GM18502 (cell line): ENCODE results near the gene SLC7A7.
"Not testable (repeated sequence)": the region's sequence is repeated elsewhere in the genome, so short reads cannot be mapped to it uniquely, and the experiment has no call there.

Source experiments
- ATAC-seq: cut with Tn5 transposase; IDR thresholded peaks from one replicate; pipeline ENCODE4 v1.9.1; 2021; ENCODE audit warnings: mild to moderate bottlenecking; ENCODE audit not compliant: unreplicated experiment, poor library complexity

Gene SLC7A7

DNA sequence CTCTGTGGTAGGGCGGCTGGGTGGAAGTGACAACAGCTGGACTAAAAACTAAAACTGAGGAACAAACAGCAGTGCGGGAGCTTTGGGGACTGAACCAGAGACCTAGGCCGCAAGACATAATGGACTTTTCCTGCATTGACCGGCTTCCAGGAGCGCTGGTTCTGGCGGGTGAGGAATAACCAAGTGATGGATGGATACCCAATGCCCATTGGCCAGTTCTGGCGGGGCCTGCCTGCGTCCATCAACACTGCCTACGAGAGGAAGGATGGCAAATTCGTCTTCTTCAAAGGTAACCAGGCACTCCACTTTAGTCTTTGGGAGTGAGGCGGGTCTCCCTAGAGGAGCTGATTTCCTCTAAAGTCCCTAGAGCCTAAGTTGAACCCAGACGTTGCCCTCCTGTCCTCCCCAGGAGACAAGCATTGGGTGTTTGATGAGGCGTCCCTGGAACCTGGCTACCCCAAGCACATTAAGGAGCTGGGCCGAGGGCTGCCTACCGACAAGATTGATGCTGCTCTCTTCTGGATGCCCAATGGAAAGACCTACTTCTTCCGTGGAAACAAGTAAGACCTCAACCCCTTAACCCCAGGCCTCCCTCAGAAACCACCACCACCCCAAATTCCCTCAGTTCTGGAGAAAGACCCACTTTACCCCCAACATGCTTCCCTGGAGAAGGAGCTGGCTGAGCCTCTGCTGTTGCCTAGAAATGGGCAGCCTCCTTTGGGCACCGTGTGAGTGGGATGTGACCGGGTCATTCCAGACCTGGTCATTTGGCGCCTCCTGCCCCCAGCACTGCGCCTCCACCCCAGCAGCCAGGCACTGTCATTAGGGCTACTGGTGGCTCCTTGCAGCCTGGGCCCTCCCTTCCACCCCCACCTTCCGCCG, 29.2 kb upstream of the SLC7A7 start:
- ATAC-seq = no peak

DNA sequence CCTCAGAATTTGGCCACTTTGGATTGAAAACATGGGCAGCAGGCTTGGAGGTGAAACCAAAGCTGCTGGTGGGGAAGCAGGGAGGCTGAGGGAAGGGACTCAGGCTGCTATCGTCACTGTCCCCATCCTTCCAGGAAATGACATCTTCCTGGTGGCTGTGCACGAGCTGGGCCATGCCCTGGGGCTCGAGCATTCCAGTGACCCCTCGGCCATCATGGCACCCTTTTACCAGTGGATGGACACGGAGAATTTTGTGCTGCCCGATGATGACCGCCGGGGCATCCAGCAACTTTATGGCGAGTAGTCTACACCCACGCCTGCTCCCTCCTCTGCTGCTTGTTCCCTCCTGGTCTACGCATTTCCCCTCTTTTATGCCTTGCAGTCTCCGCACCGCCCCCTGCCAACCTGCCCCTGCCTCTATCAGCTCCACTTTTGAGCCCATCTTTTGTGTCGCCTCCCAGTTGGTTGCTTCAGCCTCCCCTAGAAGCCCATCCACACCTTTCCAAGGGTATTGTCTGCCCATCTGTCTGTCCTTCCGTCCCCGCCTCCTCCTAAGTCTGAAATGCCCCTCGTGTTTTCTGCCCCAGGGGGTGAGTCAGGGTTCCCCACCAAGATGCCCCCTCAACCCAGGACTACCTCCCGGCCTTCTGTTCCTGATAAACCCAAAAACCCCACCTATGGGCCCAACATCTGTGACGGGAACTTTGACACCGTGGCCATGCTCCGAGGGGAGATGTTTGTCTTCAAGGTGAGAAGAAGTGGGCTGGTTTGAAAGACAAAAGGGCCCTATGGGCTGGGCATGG, 28.1 kb upstream of the SLC7A7 start:
- ATAC-seq = no peak

DNA sequence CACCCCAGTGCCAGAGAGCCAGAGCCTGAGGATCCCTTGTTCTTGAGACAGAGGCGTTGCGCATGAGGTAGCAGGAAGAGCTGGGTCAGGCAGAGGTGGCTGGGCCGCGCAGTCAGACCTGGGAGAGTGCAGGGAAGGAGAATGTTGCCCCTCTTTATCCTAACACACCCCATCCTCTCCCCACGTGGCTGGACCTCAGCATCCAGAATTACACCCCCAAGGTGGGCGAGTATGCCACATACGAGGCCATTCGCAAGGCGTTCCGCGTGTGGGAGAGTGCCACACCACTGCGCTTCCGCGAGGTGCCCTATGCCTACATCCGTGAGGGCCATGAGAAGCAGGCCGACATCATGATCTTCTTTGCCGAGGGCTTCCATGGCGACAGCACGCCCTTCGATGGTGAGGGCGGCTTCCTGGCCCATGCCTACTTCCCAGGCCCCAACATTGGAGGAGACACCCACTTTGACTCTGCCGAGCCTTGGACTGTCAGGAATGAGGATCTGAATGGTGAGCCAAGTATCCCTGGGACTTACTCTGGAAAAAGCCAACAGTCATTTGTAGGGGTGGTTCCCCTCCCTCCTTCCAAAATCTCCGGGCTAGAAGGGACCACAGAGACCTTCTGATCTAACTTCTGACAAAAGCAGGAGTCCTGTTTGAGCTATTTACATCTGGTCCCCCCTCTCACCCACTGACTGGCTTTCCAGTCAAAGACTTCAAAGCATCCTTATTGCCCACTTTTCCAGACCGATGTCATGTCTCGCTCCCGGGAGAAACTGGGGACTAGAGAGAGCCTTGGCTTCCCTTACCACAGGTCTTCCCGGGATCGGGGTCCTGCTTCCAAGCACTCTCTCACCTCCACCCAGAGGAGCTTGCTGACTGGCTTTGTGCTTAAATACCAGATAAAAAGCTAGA, 27.2 kb upstream of the SLC7A7 start:
- no peak for ATAC-seq

DNA sequence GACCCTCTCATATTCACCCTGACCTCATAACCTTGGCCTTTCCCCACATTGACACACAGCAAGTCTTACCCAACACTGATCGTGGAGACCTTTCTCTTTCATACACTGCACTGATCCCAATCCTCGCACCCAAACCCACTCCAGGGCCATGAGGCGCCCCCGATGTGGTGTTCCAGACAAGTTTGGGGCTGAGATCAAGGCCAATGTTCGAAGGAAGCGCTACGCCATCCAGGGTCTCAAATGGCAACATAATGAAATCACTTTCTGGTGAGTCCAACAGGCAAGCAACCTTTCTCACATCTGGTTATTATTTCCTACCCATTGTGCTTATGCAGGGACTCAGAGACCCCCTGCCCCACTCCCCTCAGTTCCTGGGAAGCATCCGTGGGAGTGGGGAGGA, 26.5 kb upstream of the SLC7A7 start:
- ATAC-seq = no peak

DNA sequence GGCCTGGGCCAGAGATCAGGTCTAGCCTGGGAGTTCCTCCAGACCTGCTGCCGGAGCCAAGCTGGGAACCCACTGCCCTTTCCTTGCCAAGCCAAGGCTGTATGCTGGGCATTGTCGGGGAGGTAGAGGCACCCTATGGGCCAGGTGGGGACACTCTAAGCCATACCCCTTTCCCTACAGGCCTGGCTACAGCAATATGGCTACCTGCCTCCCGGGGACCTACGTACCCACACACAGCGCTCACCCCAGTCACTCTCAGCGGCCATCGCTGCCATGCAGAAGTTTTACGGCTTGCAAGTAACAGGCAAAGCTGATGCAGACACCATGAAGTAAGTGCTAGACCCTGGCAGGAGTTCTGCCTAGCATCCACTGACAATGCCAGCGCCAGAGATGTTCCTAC, 26.1 kb upstream of the SLC7A7 start:
- ATAC-seq = no peak

DNA sequence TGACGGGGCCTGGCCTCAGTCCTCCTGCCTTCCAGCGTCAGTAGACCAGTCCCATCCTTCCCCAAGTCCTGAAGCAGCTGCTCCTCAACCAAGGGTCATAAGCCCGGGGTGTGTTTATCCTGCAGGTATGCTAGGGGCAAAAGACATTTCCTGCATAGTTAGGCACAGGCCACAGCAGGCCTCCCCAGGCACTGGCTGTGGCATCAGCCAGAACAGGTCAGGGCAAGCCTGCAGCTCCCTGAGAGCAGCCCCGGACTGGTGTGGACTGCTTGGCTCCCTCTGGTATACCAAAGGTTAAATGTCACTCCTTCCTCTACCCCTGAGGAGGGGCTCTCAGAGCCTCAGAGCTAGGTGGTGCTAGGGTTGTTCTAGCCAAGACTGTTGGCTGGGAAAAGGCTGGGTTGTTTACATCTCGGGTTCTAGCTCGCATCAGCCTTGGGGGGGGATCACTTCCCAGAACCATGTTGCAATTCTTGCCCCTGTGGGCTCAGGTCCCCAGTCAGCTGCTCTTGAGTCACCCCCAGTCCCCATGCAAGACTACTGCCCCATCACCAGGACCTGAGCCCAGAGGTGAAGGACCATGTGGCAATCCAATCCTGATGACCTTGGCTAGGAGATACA, 24.0 kb upstream of the SLC7A7 start:
- ATAC-seq = no peak

DNA sequence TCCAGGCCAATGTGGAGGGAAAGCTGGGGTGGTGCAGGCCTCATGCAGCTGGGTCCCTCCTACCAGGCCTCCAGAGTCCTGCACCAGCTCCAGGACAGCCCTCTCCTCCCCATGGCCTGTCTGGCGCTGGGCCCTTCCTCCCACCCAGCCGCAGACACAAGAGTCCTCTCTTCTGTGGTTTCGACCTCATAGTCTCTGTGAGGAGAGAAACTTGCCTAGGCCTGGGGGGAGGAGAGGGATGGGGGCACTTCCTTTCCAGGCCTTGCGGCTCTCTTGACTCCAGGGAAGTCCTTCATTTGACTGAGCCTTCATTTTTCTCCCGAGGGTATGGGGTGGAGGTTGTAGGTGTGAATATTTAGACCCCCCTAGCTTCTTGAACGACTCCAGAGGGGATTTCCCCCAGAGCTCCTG, 23.4 kb upstream of the SLC7A7 start:
- ATAC-seq = peak; percentile 49

DNA sequence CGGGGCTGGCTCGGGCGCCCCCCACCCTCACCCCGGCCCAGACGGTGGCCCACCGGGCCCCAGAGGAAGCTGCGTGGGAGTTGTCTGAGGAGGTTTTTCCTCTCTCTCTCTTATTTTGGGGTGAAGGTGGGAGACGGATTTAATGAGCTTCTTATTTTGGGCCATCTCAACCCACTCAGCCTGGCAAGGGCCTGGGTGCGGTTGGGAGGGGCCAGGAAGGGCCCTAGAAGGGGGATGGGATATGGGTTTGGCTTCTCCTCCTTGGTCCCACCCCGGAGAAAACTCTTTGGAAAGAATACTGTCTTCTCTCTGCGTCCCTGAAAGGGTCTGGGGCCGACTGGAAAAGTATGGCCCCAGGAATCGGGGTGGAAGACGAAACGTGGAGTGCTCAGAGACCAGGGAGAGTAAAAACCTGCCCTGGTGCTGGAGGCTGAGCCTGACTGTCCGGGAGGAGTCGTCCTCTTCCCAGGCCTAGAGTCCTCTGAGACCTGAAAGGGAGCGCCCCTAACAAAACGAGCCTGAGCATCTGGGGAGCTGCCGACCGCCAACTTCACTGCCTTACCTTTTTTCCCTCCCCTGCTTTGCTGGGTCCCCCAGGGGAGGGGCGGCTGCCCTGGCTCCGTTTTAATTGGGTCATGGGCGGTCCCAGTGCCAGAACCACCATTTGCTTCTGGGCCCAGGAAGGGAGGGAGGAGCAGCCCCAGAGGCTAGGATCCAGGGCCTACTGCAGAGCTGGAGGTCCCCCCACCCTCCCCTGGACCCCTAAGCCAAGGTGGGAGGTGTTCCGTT, 22.7 kb upstream of the SLC7A7 start:
- no peak for ATAC-seq

DNA sequence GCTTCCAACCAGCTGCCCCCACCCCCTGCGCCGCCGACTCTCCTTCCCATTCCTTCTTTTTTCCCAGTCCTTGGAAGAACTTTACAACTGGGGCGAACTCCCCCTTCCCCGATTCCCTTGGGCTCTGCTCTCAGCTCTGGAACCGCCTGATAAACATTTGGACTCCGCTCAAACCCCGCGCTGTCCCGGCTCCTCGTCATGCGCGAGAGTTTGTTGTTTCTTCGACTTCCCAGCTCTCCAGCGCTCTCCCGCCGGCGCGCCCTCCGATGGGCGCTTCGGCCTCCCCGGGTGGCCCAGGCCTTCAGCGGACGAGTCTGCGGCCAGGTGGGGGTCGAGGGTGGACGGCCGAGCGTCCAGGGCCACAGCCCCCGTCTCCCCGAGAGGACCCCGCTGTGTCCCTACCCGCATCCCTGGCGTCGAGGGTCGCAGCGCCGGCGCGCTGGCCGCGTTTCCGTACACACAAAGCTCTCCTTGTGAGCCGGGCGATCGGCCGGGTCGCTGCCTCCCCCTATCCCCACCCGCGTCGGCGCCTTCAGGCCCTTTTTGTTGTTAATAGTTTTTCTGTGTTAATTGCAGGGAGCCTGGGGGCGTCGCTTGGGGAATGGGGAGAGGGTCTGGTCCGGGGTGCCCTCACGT, 22.0 kb upstream of the SLC7A7 start:
- no peak for ATAC-seq

DNA sequence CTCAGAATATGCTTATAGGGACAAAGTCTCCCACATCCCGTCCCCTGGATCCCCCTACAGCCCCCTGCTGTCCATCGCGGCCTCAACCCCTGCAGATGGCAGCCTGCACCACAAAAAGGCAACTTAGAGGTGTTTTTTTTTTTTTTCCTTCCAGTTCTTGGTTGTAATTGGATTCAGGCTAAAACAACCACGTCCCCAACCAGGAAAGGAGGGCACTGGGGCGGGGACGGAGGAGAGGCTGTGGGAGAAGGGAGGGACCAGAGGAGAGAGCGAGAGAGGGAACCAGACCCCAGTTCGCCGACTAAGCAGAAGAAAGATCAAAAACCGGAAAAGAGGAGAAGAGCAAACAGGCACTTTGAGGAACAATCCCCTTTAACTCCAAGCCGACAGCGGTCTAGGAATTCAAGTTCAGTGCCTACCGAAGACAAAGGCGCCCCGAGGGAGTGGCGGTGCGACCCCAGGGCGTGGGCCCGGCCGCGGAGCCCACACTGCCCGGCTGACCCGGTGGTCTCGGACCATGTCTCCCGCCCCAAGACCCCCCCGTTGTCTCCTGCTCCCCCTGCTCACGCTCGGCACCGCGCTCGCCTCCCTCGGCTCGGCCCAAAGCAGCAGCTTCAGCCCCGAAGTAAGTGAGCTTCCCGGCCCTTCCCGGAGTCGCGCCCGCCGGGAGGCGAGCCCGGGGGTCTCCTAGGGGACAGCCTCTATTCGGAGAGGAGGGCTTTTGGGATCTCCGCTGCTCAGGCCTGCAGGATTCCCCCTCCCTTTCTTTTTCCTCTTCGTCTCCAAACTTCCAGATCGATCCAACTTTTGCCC, 21.3 kb upstream of the SLC7A7 start, which contains the start of gene MMP14:
MMP14 (plus strand) TSS at position 285 of the 813 bp plus-strand sequence; CDS start at position 518, 233 bp downstream.
- no peak for ATAC-seq

DNA sequence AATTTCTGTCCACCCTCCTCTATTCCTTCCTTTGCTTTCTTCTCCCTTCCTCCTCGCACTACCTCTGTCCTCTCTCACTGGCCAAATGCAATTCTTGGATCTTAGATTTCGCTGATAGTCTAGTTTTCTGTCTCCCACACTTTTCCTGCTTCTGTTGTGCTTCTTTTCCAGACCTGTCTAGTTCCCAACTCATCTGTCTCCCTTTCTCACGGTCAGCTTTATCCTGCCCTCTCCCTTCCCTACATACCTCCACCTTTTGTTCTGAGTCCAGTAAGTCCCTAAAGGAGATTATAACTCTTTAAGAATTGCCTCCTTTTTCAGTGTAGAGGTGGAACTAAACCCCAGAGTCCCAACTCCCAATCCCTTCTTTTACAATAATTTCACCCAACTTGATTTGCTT, 20.3 kb upstream of the SLC7A7 start:
- no peak for ATAC-seq

DNA sequence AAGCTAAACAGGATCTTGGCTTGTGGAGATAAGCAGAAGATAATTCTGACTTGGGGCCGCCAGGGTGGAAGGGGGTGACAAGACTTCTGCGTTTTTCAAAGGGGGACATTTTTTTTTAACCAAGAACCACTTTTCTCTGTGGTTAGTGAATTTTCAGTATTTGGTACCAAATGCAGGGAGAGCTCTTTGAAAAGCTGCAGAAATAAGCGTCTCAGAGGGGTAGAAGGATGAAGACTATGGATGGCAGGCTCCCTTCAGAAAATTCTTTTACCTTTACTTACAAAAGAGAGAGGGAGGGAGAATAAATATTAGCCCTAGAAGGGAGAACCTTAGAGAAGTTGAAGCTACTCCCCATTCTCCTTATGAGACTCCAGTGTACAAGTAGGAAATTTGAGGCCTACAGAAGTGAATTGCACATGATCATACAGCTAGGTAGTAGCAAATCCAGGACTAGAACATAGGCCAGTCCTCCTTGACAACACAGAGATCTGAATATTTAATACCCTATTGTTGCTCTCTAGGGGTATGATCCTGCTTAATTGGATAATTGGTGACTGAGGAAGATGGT, 15.3 kb upstream of the SLC7A7 start:
- no peak for ATAC-seq

DNA sequence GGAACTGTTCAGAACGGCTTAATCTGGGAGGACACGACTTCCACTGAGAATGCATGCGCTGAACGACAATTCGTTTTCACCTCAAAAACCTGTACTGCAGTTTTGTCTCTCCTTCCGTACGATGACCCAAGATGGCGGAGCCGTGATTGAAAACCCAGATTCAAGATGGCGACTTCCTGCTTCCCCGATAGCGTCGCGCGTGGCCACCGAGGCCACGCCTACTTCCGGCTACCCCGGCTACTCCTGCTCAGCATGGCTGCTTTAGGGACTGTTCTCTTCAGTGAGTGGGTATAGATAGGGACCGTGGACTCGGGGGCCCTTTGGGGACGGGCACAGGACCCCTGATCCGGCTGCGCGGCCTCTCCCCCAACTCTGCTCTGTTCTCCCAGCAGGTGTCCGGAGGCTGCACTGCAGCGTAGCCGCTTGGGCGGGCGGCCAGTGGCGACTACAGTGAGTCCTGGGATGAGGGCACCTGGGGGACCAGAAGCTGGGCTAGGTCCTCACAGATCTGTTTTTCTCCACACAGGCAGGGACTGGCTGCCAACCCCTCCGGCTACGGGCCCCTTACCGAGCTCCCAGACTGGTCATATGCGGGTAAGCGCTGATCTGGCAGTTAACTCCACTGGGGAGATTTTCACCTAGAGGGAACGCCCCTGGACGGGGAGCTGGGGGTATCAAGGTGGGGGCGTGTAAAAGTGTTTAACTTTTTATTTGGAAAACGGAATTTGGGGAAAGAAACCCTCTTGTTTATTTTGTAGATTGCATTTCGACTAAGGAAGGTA, 14.6 kb upstream of the SLC7A7 start, which contains the start of gene MRPL52:
MRPL52 (plus strand) TSS at position 227 of the 782 bp plus-strand sequence; CDS start at position 253, 26 bp downstream.
- ATAC-seq = peak; percentile 86

DNA sequence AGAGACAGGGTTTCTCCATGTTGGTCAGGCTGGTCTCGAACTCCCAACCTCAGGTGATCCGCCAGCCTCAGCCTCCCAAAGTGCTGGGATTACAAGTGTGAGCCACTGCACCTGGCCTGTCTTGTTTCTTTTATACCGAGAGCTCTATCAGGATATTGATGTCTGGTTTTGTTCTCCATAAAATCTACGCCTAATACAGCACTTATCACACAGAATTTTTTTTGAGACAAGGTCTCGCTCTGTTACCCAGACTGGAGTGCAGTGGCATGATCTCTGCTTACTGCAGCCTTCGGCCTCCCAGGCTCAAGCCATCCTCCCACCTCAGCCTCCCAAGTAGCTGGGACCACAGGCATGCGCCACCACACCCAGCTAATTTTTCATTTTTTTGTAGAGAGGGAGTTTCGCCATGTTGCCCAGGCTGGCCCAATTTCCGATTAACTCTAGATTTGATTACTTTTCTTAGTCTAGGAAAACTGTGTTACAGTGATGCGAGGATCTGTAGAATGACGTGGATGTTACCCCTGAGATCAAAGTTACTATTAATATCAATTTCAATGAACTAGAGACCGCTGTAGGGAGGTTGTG, 13.9 kb upstream of the SLC7A7 start:
- not testable (repeated sequence) for ATAC-seq

DNA sequence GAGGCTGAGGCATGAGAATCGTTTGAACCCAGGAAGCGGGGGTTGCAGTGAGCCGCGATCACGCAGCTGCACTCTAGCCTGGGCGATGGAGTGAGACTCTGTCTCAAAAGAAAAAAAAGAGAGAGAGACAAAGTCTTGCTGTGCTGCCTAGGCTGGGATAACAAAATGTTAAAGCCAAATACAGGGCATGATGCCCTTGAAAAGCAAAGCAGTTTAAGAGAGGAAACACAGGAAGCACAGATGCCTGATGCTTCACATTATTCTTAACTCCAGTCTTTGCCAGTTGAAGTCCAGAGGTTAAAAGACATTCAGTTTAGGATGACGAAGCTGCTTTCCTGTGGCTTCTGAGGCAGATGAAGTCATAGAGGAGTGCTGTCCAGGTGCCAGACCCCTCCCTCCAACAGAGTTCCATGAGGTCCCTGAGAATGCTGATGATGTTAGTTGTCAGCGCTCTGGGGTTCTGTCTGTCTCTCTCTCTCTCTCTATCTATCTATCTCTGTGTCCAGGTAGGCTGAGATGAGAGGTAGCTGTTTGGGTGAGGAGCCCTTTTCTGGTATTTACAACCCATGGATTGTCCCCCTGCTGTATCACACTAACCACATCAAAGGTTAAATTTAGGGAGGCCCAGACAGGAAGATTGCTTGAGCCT, 9.6 kb upstream of the SLC7A7 start:
- ATAC-seq = no peak
